Measurements from ENCODE around the gene FOXD2.
A peak's percentile ranks its signal among the peaks of the same experiment; 100 is the strongest.

FOXD2 gene

DNA sequence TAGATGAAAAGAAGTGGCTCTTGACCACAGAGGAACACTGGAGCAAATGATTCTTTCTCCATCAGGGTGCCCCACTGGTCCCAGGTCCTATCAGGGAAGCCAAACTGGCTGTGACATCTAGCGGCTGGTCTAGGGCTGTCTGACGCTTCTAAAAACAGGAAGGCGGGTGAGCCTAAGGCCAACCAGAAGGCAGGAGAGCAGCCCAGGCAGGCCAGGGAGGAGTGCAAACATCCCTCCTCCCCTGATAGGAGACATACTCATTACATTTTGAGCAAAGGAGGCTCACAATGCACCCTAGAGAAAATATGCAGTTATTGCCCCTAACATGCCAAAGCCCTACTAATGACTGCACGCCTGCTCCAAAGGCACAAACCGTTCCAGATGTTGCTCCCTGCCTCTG, 32.1 kb upstream of the FOXD2 start:
- no peaks in the 10 kb centered on the region for H3K36me3 ChIP-seq (ENCODE audit: control insufficient read depth in 1 of 2, insufficient read depth in 2 of 2, low read length in 2 of 2)
- no peak overlapping the region for H3K4me3 ChIP-seq (ENCODE audit: low read depth, low read length)
- WGBS (ENCODE audit: extremely low coverage, insufficient coverage, insufficient read length), result no CpG with 5 or more reads among the region's 5 CpGs
- peaks cover 20 to 24% of the 10 kb centered on the region in 2 experiments for H3K4me1 ChIP-seq (ENCODE audit: control insufficient read depth in 1 of 2, insufficient read depth in 2 of 2, low read length in 2 of 2)
- no peak overlapping the region for H2BK12ac ChIP-seq (ENCODE audit: low read length)
- H2BK120ac ChIP-seq (ENCODE audit: insufficient read depth, low read length, poor library complexity), result no peak overlapping the region
- H3K4me2 ChIP-seq (ENCODE audit: low read length), result no peak overlapping the region
- no peak overlapping the region for H4K91ac ChIP-seq (ENCODE audit: low read depth, low read length)
- no peak overlapping the region for H3K18ac ChIP-seq (ENCODE audit: low read length)
- H3K4ac ChIP-seq (ENCODE audit: low read depth, low read length), result no peak overlapping the region
- H3K79me1 ChIP-seq (ENCODE audit: low read length), result peaks cover 9% of the 10 kb centered on the region
- H3K14ac ChIP-seq (ENCODE audit: low read length), result no peak overlapping the region
- DNase-seq, result no peak
- H2BK5ac ChIP-seq (ENCODE audit: low read depth, low read length, poor library complexity), result no peak overlapping the region
- no peak overlapping the region for H4K12ac ChIP-seq (ENCODE audit: low read depth, low read length)
- no peak overlapping the region for H2AFZ ChIP-seq (ENCODE audit: insufficient read depth, low read length, poor library complexity)
- no peaks in the 10 kb centered on the region for H3K27me3 ChIP-seq (ENCODE audit: insufficient read depth, low read length)
- no peak overlapping the region for H4K8ac ChIP-seq (ENCODE audit: low read depth, low read length)
- H3K27ac ChIP-seq (ENCODE audit: low read depth, low read length), result no peak overlapping the region
- no peak overlapping the region for H2AK5ac ChIP-seq (ENCODE audit: low read length)
- H3K9me3 ChIP-seq (ENCODE audit: insufficient read depth, low read depth, low read length), result no peaks in the 10 kb centered on the region
- H3K23ac ChIP-seq (ENCODE audit: low read length), result no peak overlapping the region
- no peak overlapping the region for H3K9ac ChIP-seq (ENCODE audit: low read length)
- H3K79me2 ChIP-seq (ENCODE audit: control insufficient read depth, insufficient read depth, low read length, poor library complexity), result no peaks in the 10 kb centered on the region

DNA sequence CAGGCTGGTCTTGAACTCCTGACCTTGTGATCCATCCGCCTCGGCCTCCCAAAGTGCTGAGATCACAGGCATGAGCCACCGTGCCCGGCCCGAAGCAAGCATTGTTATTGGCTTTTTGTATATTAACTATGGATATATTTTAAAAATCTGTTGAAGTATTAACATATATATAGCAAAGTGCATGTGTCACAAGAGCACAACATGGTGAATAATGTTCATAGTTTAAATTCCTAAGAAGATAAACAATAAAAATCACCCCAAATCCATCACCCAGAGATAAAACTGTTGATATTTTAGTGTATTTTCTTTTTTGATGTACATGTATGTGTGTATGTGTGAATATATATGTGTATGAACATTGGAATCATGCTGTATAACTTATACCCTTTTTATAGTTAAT, 30.9 kb upstream of the FOXD2 start:
- Histone ChIP-seq H3K14ac (ENCODE audit: low read length) (no peak overlapping the region), H3K4me3 (ENCODE audit: low read depth, low read length) (no peak overlapping the region), H3K9me3 (ENCODE audit: insufficient read depth, low read depth, low read length) (no peaks in the 10 kb centered on the region), H3K4me2 (ENCODE audit: low read length) (no peak overlapping the region), H3K4me1 (ENCODE audit: control insufficient read depth in 1 of 2, insufficient read depth in 2 of 2, low read length in 2 of 2) (peaks cover 29 to 37% of the 10 kb centered on the region in 2 experiments), H2BK12ac (ENCODE audit: low read length) (no peak overlapping the region), H3K4ac (ENCODE audit: low read depth, low read length) (no peak overlapping the region), H4K8ac (ENCODE audit: low read depth, low read length) (no peak overlapping the region), H3K36me3 (ENCODE audit: control insufficient read depth in 1 of 2, insufficient read depth in 2 of 2, low read length in 2 of 2) (no peaks in the 10 kb centered on the region), H2BK5ac (ENCODE audit: low read depth, low read length, poor library complexity) (no peak overlapping the region), H3K9ac (ENCODE audit: low read length) (no peak overlapping the region), H3K27me3 (ENCODE audit: insufficient read depth, low read length) (no peaks in the 10 kb centered on the region), H2AK5ac (ENCODE audit: low read length) (no peak overlapping the region), H4K91ac (ENCODE audit: low read depth, low read length) (no peak overlapping the region), H3K18ac (ENCODE audit: low read length) (no peak overlapping the region), H3K27ac (ENCODE audit: low read depth, low read length) (no peak overlapping the region), H3K79me1 (ENCODE audit: low read length) (peaks cover 12% of the 10 kb centered on the region), H2AFZ (ENCODE audit: insufficient read depth, low read length, poor library complexity) (no peak overlapping the region), H3K23ac (ENCODE audit: low read length) (no peak overlapping the region), H2BK120ac (ENCODE audit: insufficient read depth, low read length, poor library complexity) (no peak overlapping the region), H4K12ac (ENCODE audit: low read depth, low read length) (no peak overlapping the region), H3K79me2 (ENCODE audit: control insufficient read depth, insufficient read depth, low read length, poor library complexity) (no peaks in the 10 kb centered on the region)
- DNase-seq, result no peak
- WGBS (ENCODE audit: extremely low coverage, insufficient coverage, insufficient read length), result no CpG with 5 or more reads among the region's 5 CpGs

DNA sequence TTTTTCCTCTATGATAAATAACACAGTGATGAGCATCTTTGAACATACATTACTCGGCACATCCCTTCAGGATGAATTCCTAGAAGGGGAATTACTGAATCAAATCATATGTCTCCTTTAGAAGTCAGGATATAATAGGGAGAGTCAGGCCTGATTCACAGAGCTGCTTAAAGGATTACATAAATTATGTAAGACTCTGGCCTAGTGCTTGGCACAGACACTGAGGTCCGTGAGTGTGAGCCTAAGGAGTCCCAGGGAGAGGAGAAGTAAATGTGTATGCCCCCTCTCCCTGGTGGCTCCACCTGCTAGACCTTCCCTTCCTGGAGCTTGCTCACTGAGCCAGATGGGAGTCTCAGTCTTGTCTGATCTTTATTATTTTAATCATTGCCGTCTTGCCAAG, 30.4 kb upstream of the FOXD2 start:
- no peaks in the 10 kb centered on the region for H3K79me2 ChIP-seq (ENCODE audit: control insufficient read depth, insufficient read depth, low read length, poor library complexity)
- no peaks in the 10 kb centered on the region for H3K36me3 ChIP-seq (ENCODE audit: control insufficient read depth in 1 of 2, insufficient read depth in 2 of 2, low read length in 2 of 2)
- H3K79me1 ChIP-seq (ENCODE audit: low read length), result peaks cover 12% of the 10 kb centered on the region
- no peak overlapping the region for H3K14ac ChIP-seq (ENCODE audit: low read length)
- no peak overlapping the region for H3K4me2 ChIP-seq (ENCODE audit: low read length)
- H4K91ac ChIP-seq (ENCODE audit: low read depth, low read length), result no peak overlapping the region
- no peak overlapping the region for H2AFZ ChIP-seq (ENCODE audit: insufficient read depth, low read length, poor library complexity)
- H3K9ac ChIP-seq (ENCODE audit: low read length), result no peak overlapping the region
- H3K23ac ChIP-seq (ENCODE audit: low read length), result no peak overlapping the region
- H2BK120ac ChIP-seq (ENCODE audit: insufficient read depth, low read length, poor library complexity), result no peak overlapping the region
- H3K27me3 ChIP-seq (ENCODE audit: insufficient read depth, low read length), result no peaks in the 10 kb centered on the region
- H3K4me3 ChIP-seq (ENCODE audit: low read depth, low read length), result no peak overlapping the region
- H3K4ac ChIP-seq (ENCODE audit: low read depth, low read length), result no peak overlapping the region
- H2BK5ac ChIP-seq (ENCODE audit: low read depth, low read length, poor library complexity), result no peak overlapping the region
- peak overlapping the region; percentile 42 for H2BK12ac ChIP-seq (ENCODE audit: low read length)
- no CpG with 5 or more reads among the region's 3 CpGs for WGBS (ENCODE audit: extremely low coverage, insufficient coverage, insufficient read length)
- peaks cover 34 to 42% of the 10 kb centered on the region in 2 experiments for H3K4me1 ChIP-seq (ENCODE audit: control insufficient read depth in 1 of 2, insufficient read depth in 2 of 2, low read length in 2 of 2)
- H3K27ac ChIP-seq (ENCODE audit: low read depth, low read length), result no peak overlapping the region
- no peak overlapping the region for H3K18ac ChIP-seq (ENCODE audit: low read length)
- H2AK5ac ChIP-seq (ENCODE audit: low read length), result no peak overlapping the region
- H4K12ac ChIP-seq (ENCODE audit: low read depth, low read length), result no peak overlapping the region
- no peaks in the 10 kb centered on the region for H3K9me3 ChIP-seq (ENCODE audit: insufficient read depth, low read depth, low read length)
- no peak for DNase-seq
- no peak overlapping the region for H4K8ac ChIP-seq (ENCODE audit: low read depth, low read length)

- H3K9ac ChIP-seq (ENCODE audit: low read length), result no peak overlapping the region
- WGBS (ENCODE audit: extremely low coverage, insufficient coverage, insufficient read length), result no CpG with 5 or more reads among the region's 12 CpGs
These were observed 28.4 kb upstream of the FOXD2 start for GRCh38 chr1:47409311-47410067.

More at GRCh38 chr1:47409311-47410067, 28.4 kb upstream of the FOXD2 start:
- peak overlapping the region; percentile 41 for H4K91ac ChIP-seq (ENCODE audit: low read depth, low read length)
- no peak overlapping the region for H4K12ac ChIP-seq (ENCODE audit: low read depth, low read length)
- peak overlapping the region; percentile 4 for H2BK12ac ChIP-seq (ENCODE audit: low read length)
- H3K36me3 ChIP-seq (ENCODE audit: control insufficient read depth in 1 of 2, insufficient read depth in 2 of 2, low read length in 2 of 2), result no peaks in the 10 kb centered on the region
- no peak overlapping the region for H2BK120ac ChIP-seq (ENCODE audit: insufficient read depth, low read length, poor library complexity)
- H3K14ac ChIP-seq (ENCODE audit: low read length), result no peak overlapping the region
- H2AFZ ChIP-seq (ENCODE audit: insufficient read depth, low read length, poor library complexity), result no peak overlapping the region
- no peaks in the 10 kb centered on the region for H3K9me3 ChIP-seq (ENCODE audit: insufficient read depth, low read depth, low read length)
- no peak overlapping the region for H3K23ac ChIP-seq (ENCODE audit: low read length)
- H3K4ac ChIP-seq (ENCODE audit: low read depth, low read length), result no peak overlapping the region
- peak; percentile 99 for DNase-seq
- H3K4me3 ChIP-seq (ENCODE audit: low read depth, low read length), result no peak overlapping the region
- peaks cover 40 to 47% of the 10 kb centered on the region in 2 experiments for H3K4me1 ChIP-seq (ENCODE audit: control insufficient read depth in 1 of 2, insufficient read depth in 2 of 2, low read length in 2 of 2)
- H2BK5ac ChIP-seq (ENCODE audit: low read depth, low read length, poor library complexity), result peak overlapping the region; percentile 7
- no peak overlapping the region for H4K8ac ChIP-seq (ENCODE audit: low read depth, low read length)
- peak overlapping the region; percentile 56 for H3K27ac ChIP-seq (ENCODE audit: low read depth, low read length)
- H3K18ac ChIP-seq (ENCODE audit: low read length), result no peak overlapping the region
- H3K79me2 ChIP-seq (ENCODE audit: control insufficient read depth, insufficient read depth, low read length, poor library complexity), result no peaks in the 10 kb centered on the region
- no peaks in the 10 kb centered on the region for H3K27me3 ChIP-seq (ENCODE audit: insufficient read depth, low read length)
- H3K4me2 ChIP-seq (ENCODE audit: low read length), result no peak overlapping the region
- no peak overlapping the region for H2AK5ac ChIP-seq (ENCODE audit: low read length)
- H3K79me1 ChIP-seq (ENCODE audit: low read length), result peaks cover 12% of the 10 kb centered on the region

Data from trophoblast cell (in vitro differentiated cells and primary cell).